Right lobe of liver (tissue), 6 donors: Measurements from ENCODE around the gene MUSTN1. TPM values are rescaled to one million over a fixed set of nuclear protein-coding genes. Genes with fewer than 3 reads are reported as not detected.
A peak's percentile ranks its signal among the peaks of the same experiment; 100 is the strongest.

Experiments used
- ATAC-seq, 4 donors: fragments of 200-7000 bp; cut with Tn5 transposase; one replicate each; pipeline ENCODE4 v1.9.1; 2020; ENCODE audit warnings: mild to moderate bottlenecking in 4 of 4, moderate library complexity in 4 of 4
- DNase-seq, 3 donors: peaks; one replicate each; pipeline ENCODE4 v3.0.0-alpha.2; 2020
- H3K27ac ChIP-seq, 3 donors: fragments of 200-600 bp; one replicate each; pipeline ENCODE4 v1.8.0; 2022
- H3K27me3 ChIP-seq, 2 donors: fragments of 200-600 bp; one replicate each; pipeline ENCODE4 v1.8.0; 2022
- H3K36me3 ChIP-seq, 4 donors: fragments of 200-600 bp; sonication (generic) in 1 of 4; one replicate each; pipeline versions ENCODE4 v1.5.1 to v1.8.0; 2017 to 2022; ENCODE audit warnings: control low read depth in 1 of 4
- H3K4me1 ChIP-seq, 4 donors: fragments of 200-600 bp; sonication (generic) in 1 of 4; one replicate each; pipeline versions ENCODE4 v1.5.1 to v1.8.0; 2017 to 2022; ENCODE audit warnings: control low read depth in 1 of 4
- H3K4me3 ChIP-seq, 3 donors: fragments of 200-600 bp; one replicate each; pipeline ENCODE4 v1.8.0; 2022
- H3K9me3 ChIP-seq, 4 donors: fragments of 200-600 bp; sonication (generic) in 1 of 4; one replicate each; pipeline versions ENCODE4 v1.5.1 to v1.8.0; 2017 to 2022; ENCODE audit warnings: control low read depth in 1 of 4
- POLR2A ChIP-seq: fragments of 450-650 bp; IDR thresholded peaks from one replicate; pipeline ENCODE4 v1.6.1; 2017; ENCODE audit warnings: antibody characterized with exemption, mild to moderate bottlenecking
- WGBS: methylation state at CpG from one replicate; pipeline ENCODE4 v1.1.6; 2018; ENCODE audit warnings: low coverage, low lambda C conversion rate; ENCODE audit not compliant: insufficient coverage; ENCODE audit errors: missing lambda C conversion rate; 5-methylcytosine and 5-hydroxymethylcytosine counted together
- intact Hi-C, 2 donors: fragments of 100-400 bp; cut with DNase I; formaldehyde crosslinking; loops; one replicate each; pipeline versions ENCODE4 v1.11.2 to v1.14.1; 2022
- total RNA-seq, 6 experiments: library from RNA; depleted of rRNA in 2 of 6; stranded (reverse); fragments of >200 nt in 2 of 6; fragmentation: NEBNext Ultra II Directional in 3 of 6; extraction: Animal tissue kit (Norgen Biotek cat#: 25700) in 3 of 6; gene quantifications; one replicate each; pipeline versions ENCODE4 v1.1.0 to v1.2.4, GENCODE V29; 2016 to 2023
- TF ChIP-seq, protein P1 (sequence below), 4 donors: fragments of 200-600 bp in 3 of 4; fragments of 450-650 bp in 1 of 4; IDR thresholded peaks; one replicate each; pipeline versions ENCODE4 v1.5.1 to v1.8.0; 2016 to 2022; ENCODE audit warnings: antibody characterized with exemption in 4 of 4, mild to moderate bottlenecking in 2 of 4
- donor health status: DM: no; HTN: yes; CAD: no.
- donor health status: DM: no; HTN: no; CAD: no.
- donor health status: DM: no; HTN: no; CAD: no.
- donor health status: DM: no; HTN: yes; CAD: no.
- donor health status: DM: no; HTN: yes; CAD: no.

MUSTN1 gene
- total RNA-seq, 6 experiments from 2014 or later: 0.59 to 9.9 (median 5.7) TPM; not detected in 2

DNA sequence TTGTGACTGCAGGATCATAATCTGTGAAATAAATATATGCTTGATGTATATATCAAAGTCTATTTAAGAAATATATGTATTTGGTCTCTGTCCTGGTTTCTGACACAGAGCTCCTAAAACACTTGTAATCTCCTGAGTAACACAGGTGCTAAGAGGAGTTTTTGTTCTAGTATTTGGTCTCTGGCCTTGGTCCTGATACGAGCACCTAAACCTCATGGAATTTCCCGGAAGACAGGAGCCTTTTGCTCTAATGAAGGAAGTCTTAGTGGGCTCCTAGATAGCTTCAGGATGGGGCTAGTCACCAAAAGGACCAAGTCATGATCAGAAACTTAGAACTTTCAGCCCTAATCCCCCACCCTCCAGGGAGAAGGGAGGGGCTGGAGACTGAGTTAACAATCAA is 19.2 kb upstream of the MUSTN1 start:
- Histone ChIP-seq H3K27ac (no peak overlapping the region), H3K9me3 (no peaks in the 10 kb centered on the region), H3K4me1 (no peaks in the 10 kb centered on the region), H3K4me3 (no peak overlapping the region), H3K27me3 (no peaks in the 10 kb centered on the region), H3K36me3 (peaks cover 0 to 13% (median 8%) of the 10 kb centered on the region in 4 donors)
- WGBS: 100% methylated on average over 1 of the region's 2 CpGs
- intact Hi-C loops: loop anchor here (5.0 to 10.0 kb wide), 2 partner anchors 83 to 221 kb away; no protein-coding TSS in a partner anchor
- ATAC-seq: no peak
- no peak for DNase-seq
- TF ChIP-seq POLR2A: no peak
- TF ChIP-seq, protein P1, sequence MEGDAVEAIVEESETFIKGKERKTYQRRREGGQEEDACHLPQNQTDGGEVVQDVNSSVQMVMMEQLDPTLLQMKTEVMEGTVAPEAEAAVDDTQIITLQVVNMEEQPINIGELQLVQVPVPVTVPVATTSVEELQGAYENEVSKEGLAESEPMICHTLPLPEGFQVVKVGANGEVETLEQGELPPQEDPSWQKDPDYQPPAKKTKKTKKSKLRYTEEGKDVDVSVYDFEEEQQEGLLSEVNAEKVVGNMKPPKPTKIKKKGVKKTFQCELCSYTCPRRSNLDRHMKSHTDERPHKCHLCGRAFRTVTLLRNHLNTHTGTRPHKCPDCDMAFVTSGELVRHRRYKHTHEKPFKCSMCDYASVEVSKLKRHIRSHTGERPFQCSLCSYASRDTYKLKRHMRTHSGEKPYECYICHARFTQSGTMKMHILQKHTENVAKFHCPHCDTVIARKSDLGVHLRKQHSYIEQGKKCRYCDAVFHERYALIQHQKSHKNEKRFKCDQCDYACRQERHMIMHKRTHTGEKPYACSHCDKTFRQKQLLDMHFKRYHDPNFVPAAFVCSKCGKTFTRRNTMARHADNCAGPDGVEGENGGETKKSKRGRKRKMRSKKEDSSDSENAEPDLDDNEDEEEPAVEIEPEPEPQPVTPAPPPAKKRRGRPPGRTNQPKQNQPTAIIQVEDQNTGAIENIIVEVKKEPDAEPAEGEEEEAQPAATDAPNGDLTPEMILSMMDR (IDR thresholded peaks at IDR 0.05): no peak

DNA sequence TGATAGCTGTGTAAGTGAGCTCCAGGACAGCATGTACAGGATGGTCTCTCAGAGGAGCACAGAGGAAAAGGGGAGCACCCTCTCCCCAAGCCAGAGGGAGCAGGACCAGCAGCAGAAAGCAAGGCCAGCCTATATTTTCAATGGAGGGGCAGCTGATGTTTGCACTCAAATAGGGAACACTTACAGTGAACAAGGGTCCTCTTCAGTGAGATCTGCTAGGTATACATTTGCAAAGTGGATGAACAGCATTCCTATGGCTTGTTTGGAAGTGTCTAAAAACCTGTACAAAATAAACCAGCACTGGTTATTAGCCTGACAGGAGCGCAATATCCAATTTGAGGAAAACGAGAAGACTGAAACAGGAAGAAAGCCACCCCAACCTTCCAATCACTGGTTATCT is 17.6 kb upstream of the MUSTN1 start:
- Histone ChIP-seq H3K27ac (no peak overlapping the region), H3K9me3 (no peaks in the 10 kb centered on the region), H3K36me3 (peaks cover 0 to 21% (median 10%) of the 10 kb centered on the region in 4 donors), H3K4me3 (no peak overlapping the region), H3K27me3 (no peaks in the 10 kb centered on the region), H3K4me1 (no peaks in the 10 kb centered on the region)
- intact Hi-C loops: loop anchor here (5.0 to 10.0 kb wide), 2 partner anchors 85 to 222 kb away; no protein-coding TSS in a partner anchor
- no peak for TF ChIP-seq POLR2A
- TF ChIP-seq, protein P1 (IDR thresholded peaks at IDR 0.05): no peak
- DNase-seq (no peak), ATAC-seq (no peak)
- WGBS: 64% methylated on average over 2 of the region's 2 CpGs

DNA sequence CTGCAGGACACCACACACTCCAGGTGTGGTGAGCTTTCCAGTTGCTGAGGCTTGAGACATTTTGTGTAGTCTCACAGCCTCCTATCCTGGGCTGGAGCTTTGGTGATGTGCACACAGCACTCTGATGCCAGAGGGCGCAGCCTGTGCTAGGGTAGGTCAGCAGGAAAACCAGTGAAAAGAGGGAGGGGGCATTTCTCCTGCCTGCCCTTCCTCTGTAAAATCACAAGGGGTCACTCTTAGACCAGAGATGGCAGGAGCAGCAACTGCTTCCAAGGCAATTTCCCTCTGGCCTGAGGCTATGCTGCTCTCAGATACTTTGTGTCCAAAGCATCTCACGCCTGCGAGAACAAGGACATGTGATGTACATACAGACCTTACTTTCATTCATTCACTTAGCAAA is 16.5 kb upstream of the MUSTN1 start:
- no peak overlapping the region for H3K27ac ChIP-seq
- intact Hi-C loops: loop anchor here (5.0 to 10.0 kb wide), 2 partner anchors 86 to 223 kb away; no protein-coding TSS in a partner anchor
- no peaks in the 10 kb centered on the region for H3K9me3 ChIP-seq
- no peak overlapping the region for H3K4me3 ChIP-seq
- peaks cover 0 to 21% (median 10%) of the 10 kb centered on the region in 4 donors for H3K36me3 ChIP-seq
- peaks cover 0 to 8% (median under 1%) of the 10 kb centered on the region in 4 donors for H3K4me1 ChIP-seq
- DNase-seq (peak; percentile 61 to 72 (median 67)), ATAC-seq (peak; percentile 86 to 93 (median 90))
- 17% methylated on average over 2 of the region's 3 CpGs for WGBS
- H3K27me3 ChIP-seq: no peaks in the 10 kb centered on the region
- TF ChIP-seq POLR2A: no peak
- TF ChIP-seq, protein P1 (IDR thresholded peaks at IDR 0.05): peak; percentile 63 to 94 (median 70)

DNA sequence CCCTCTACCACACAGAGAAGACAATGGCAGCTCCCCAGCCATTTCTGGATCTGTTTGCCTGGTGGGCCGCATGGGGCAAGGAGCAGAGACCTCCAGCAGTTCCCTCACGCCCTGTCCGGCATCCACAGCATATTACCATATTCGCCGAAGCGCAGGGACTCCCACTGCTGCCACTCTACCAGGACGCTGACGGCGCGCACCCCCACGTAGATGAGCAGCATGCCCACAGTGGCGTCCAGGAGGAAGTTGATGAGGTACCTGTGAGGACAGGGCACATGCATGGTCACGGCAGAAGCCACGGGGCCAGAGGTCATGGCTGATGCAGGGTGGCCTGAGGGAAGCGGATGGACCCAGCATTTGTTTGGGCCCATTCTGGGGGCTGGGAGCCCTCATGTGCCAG is 14.8 kb upstream of the MUSTN1 start:
- intact Hi-C loops: loop anchor here (5.0 to 10.0 kb wide), 2 partner anchors 88 to 225 kb away; no protein-coding TSS in a partner anchor
- ATAC-seq (no peak), DNase-seq (peak in 2 of 3 donors; percentile 42 to 48)
- TF ChIP-seq, protein P1 (IDR thresholded peaks at IDR 0.05): no peak
- no peak for TF ChIP-seq POLR2A
- WGBS: no CpG with 5 or more reads among the region's 15 CpGs
- H3K27me3 ChIP-seq: no peaks in the 10 kb centered on the region
- no peaks in the 10 kb centered on the region for H3K9me3 ChIP-seq
- no peak overlapping the region for H3K27ac ChIP-seq
- H3K4me1 ChIP-seq: peaks cover 0 to 23% (median 10%) of the 10 kb centered on the region in 4 donors
- peaks cover 0 to 21% (median 10%) of the 10 kb centered on the region in 4 donors for H3K36me3 ChIP-seq
- no peak overlapping the region for H3K4me3 ChIP-seq
